GM12865 (cell line): ENCODE data around the gene DNMT3A.

Experiments
- DNase-seq: peaks from one replicate; pipeline ENCODE4 v3.0.0; 2010; ENCODE audit warnings: low read depth
- H3K4me3 ChIP-seq: 2 replicates; pipeline ENCODE4 v1.5.1; 2011; ENCODE audit warnings: mild to moderate bottlenecking, low read depth, low read length, control low read depth
- TF ChIP-seq, protein P1 (sequence below): IDR thresholded peaks from 2 replicates; pipeline ENCODE4 v1.5.1; 2011; ENCODE audit warnings: low read length, control low read depth, low read depth, inconsistent platforms; ENCODE audit not compliant: insufficient read depth; ENCODE audit errors: missing control alignments

DNMT3A gene

DNA sequence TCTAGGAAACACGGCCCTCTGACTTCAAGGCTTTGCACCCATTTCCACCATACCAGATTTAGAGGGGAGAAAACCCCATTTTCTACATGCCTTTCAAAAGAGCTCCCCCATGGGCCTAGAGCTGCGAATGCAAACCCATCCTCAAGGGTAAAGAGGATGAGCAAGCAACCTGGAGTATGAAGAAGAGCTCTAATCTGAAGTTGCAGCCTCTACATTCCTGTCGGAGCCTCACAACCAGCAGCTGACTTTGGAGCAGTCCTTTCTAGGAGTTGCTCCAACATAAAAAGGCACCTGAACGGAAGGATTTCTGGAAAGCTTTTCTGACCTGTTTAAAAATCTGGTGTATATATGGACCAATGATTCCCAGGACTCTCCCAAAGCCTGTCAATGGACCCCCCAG is 91.9 kb downstream of the DNMT3A start:
- H3K4me3 ChIP-seq, result no peak overlapping the region
- TF ChIP-seq, protein P1, sequence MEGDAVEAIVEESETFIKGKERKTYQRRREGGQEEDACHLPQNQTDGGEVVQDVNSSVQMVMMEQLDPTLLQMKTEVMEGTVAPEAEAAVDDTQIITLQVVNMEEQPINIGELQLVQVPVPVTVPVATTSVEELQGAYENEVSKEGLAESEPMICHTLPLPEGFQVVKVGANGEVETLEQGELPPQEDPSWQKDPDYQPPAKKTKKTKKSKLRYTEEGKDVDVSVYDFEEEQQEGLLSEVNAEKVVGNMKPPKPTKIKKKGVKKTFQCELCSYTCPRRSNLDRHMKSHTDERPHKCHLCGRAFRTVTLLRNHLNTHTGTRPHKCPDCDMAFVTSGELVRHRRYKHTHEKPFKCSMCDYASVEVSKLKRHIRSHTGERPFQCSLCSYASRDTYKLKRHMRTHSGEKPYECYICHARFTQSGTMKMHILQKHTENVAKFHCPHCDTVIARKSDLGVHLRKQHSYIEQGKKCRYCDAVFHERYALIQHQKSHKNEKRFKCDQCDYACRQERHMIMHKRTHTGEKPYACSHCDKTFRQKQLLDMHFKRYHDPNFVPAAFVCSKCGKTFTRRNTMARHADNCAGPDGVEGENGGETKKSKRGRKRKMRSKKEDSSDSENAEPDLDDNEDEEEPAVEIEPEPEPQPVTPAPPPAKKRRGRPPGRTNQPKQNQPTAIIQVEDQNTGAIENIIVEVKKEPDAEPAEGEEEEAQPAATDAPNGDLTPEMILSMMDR, result no peak

DNA sequence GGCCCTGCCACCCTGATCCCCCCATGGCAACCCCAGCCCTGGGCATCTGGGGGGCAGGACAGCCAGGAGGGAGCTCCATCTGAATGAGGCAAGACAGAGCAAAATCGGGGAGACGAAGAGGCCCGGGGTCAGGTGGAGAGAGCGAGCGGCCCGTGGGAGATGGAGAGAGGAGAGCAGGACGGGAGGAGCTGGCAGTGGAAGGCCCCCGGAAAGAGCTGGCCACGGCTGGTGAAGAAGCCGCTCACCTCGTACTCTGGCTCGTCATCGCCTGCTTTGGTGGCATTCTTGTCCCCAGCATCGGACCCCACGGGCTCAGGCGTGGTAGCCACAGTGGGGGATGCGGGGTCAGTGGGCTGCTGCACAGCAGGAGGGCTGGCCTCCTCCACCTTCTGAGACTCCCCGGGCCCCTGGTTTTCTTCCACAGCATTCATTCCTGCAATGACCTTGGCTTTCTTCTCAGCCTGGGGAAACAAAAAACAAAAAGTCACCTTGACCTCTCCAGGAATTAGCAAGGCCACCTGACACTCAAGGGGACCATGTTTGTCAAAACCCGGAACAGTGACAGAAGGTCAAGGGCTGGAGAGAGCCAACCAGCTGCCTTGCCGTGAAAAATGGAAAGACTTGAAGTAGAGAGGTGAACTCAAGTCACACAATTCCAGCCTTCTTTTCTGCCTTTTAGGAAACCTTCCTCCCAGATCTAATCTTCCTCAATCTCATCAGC is 93.8 kb downstream of the DNMT3A start:
- no peak for DNase-seq
- H3K4me3 ChIP-seq, result no peak overlapping the region
- TF ChIP-seq, protein P1, result no peak

More for the DNA sequence above, 91.9 kb downstream of the DNMT3A start:
- no peak for DNase-seq

DNA sequence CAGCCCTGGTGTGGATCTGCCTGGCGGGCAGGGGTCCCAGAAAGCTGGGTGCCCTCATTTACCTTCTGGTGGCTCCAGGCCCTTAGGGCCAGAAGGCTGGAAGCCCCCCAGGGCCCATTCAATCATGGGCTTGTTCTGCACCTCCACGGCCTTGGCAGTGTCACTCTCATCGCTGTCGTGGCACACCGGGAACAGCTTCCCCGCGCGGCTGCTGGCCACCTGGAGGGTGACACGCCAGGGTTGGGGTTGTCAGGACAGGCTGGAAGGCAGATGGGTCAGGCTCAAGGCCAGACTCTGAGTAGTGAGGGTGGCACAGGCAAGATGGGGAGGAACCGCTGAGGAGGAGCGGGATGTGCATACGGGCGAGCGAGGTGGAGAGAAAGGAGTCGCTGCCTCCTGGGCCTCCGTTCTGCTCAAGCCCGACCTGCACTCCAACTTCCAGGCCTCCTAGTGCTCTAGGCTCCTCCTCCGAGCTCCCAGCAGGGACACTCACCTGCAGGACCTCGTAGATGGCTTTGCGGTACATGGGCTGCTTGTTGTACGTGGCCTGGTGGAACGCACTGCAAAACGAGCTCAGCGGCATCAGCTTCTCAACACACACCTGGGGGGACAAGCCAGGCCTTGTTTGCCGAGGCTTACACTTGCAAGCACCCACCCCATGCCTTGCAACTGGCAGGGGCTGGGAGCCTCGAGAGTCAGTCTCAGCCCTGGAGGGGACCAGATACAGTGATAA is 95.0 kb downstream of the DNMT3A start:
- TF ChIP-seq, protein P1, result no peak
- no peak for DNase-seq
- no peak overlapping the region for H3K4me3 ChIP-seq

DNA sequence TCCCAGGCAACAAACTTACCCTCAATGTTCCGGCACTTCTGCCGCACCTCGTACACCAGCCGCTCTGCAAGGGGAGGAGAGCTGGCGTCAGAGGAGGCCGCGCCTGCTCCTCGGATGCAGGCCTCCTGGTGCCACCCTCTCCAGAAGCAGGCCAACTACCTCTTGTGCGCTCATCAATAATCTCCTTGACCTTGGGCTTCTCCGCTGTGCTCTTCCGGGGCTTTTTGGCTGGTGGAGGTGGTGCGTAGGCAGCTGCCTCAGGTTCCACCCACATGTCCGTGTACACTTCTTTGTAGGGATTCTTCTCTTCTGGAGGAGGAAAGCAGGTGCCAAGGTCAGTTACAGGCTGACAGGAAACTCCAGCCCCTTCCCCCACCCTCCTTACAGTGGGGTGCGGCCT is 95.7 kb downstream of the DNMT3A start:
- TF ChIP-seq, protein P1, result no peak
- H3K4me3 ChIP-seq, result no peak overlapping the region
- no peak for DNase-seq

DNA sequence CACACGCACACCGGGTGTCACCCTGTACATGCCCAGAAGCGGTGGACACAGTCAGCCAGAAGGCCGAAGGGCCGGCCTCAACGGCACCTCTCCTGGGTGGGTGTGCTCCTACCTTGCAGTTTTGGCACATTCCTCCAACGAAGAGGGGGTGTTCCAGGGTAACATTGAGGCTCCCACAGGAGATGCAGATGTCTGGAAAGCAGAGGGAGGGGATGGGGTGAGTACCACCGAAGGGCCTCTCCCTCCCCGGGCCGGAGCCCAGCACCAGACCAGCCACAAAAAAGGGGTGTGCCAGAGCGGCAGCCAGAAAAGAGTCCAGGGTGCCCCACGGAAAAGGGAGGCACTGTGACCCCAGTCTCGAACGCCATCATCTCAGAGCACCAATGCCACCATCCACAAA is 96.6 kb downstream of the DNMT3A start:
- DNase-seq, result no peak
- TF ChIP-seq, protein P1, result no peak
- no peak overlapping the region for H3K4me3 ChIP-seq

DNA sequence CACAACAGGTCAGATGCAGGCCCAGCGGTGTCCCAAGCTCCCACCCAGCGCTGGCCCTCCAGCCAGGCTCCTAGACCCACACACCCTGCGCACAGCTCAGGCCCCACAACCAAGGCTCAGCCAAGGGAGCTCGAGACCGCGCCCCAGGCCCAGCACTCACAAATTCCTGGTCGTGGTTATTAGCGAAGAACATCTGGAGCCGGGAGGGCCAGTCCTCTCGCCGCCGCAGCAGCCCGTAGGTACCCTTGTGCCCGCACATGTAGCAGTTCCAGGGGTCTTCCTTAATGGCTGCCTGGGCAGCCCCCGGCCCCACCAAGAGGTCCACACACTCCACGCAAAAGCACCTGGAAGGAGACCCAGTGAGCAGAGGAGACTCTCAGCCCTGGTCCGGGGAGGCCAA is 97.7 kb downstream of the DNMT3A start:
- DNase-seq, result no peak
- TF ChIP-seq, protein P1, result no peak
- H3K4me3 ChIP-seq, result no peak overlapping the region
